Muscle layer of duodenum (tissue), 2 donors: ENCODE measurements around the gene ANXA3.

ENCODE experiments used
- H3K27ac ChIP-seq: one replicate; pipeline ENCODE4 v1.7.0; 2013; ENCODE audit warnings: mild to moderate bottlenecking, low read length
- H3K27me3 ChIP-seq: one replicate; pipeline ENCODE4 v1.7.0; 2013; ENCODE audit warnings: low read depth, mild to moderate bottlenecking, control low read depth, low read length
- H3K36me3 ChIP-seq, 2 donors: one replicate each; pipeline ENCODE4 v1.7.0; 2013; ENCODE audit warnings: low read length in 2 of 2, control low read depth in 1 of 2, mild to moderate bottlenecking in 1 of 2; ENCODE audit not compliant: insufficient read depth in 2 of 2, control insufficient read depth in 1 of 2
- H3K4me1 ChIP-seq, 2 donors: one replicate each; pipeline ENCODE4 v1.7.0; 2013; ENCODE audit warnings: low read length in 2 of 2, mild to moderate bottlenecking in 2 of 2, control low read depth in 1 of 2, moderate library complexity in 1 of 2; ENCODE audit not compliant: insufficient read depth in 2 of 2, control insufficient read depth in 1 of 2
- H3K4me3 ChIP-seq, 2 donors: one replicate each; pipeline ENCODE4 v1.7.0; 2013; ENCODE audit warnings: low read length in 2 of 2, low read depth in 1 of 2, mild to moderate bottlenecking in 1 of 2
- H3K9me3 ChIP-seq, 2 donors: one replicate each; pipeline ENCODE4 v1.7.0; 2013; ENCODE audit warnings: low read length in 2 of 2, control low read depth in 1 of 2, mild to moderate bottlenecking in 1 of 2; ENCODE audit not compliant: control insufficient read depth in 1 of 2
- donor health status: healthy.

Gene ANXA3

GRCh38 chr4:78630615-78631014 lies 79.0 kb downstream of the ANXA3 start:
- Histone ChIP-seq H3K36me3 (no peaks in the 10 kb centered on the region), H3K4me1 (no peaks in the 10 kb centered on the region), H3K9me3 (no peaks in the 10 kb centered on the region), H3K4me3 (no peak overlapping the region), H3K27me3 (no peaks in the 10 kb centered on the region), H3K27ac (no peak overlapping the region)

- H3K9me3 ChIP-seq: no peaks in the 10 kb centered on the region
- no peaks in the 10 kb centered on the region for H3K36me3 ChIP-seq
- H3K27me3 ChIP-seq: no peaks in the 10 kb centered on the region
- H3K27ac ChIP-seq: no peak overlapping the region
- H3K4me1 ChIP-seq: no peaks in the 10 kb centered on the region
- H3K4me3 ChIP-seq: no peak overlapping the region
These were observed 82.6 kb downstream of the ANXA3 start for GRCh38 chr4:78634011-78634664.

GRCh38 chr4:78638337-78639172 lies 87.0 kb downstream of the ANXA3 start:
- Histone ChIP-seq H3K4me1 (no peaks in the 10 kb centered on the region), H3K4me3 (no peak overlapping the region), H3K9me3 (no peaks in the 10 kb centered on the region), H3K27me3 (no peaks in the 10 kb centered on the region), H3K27ac (peak overlapping the region; percentile 14), H3K36me3 (no peaks in the 10 kb centered on the region)

GRCh38 chr4:78640714-78641113 lies 89.1 kb downstream of the ANXA3 start:
- no peak overlapping the region for H3K27ac ChIP-seq
- no peaks in the 10 kb centered on the region for H3K27me3 ChIP-seq
- no peak overlapping the region for H3K4me3 ChIP-seq
- H3K9me3 ChIP-seq: no peaks in the 10 kb centered on the region
- no peaks in the 10 kb centered on the region for H3K36me3 ChIP-seq
- H3K4me1 ChIP-seq: peaks cover 4 to 6% of the 10 kb centered on the region in 2 donors

- no peaks in the 10 kb centered on the region for H3K27me3 ChIP-seq
- no peak overlapping the region for H3K4me3 ChIP-seq
- H3K36me3 ChIP-seq: no peaks in the 10 kb centered on the region
- H3K9me3 ChIP-seq: no peaks in the 10 kb centered on the region
- peaks cover 4 to 18% of the 10 kb centered on the region in 2 donors for H3K4me1 ChIP-seq
- H3K27ac ChIP-seq: no peak overlapping the region
These were observed 91.4 kb downstream of the ANXA3 start for GRCh38 chr4:78642934-78643333.

GRCh38 chr4:78644063-78644691 lies 92.6 kb downstream of the ANXA3 start:
- Histone ChIP-seq H3K36me3 (no peaks in the 10 kb centered on the region), H3K4me3 (no peak overlapping the region), H3K27me3 (no peaks in the 10 kb centered on the region), H3K4me1 (peaks cover 4 to 18% of the 10 kb centered on the region in 2 donors), H3K9me3 (no peaks in the 10 kb centered on the region), H3K27ac (no peak overlapping the region)

- Histone ChIP-seq H3K9me3 (no peaks in the 10 kb centered on the region), H3K4me1 (peaks cover 4 to 18% of the 10 kb centered on the region in 2 donors), H3K36me3 (no peaks in the 10 kb centered on the region), H3K27ac (peak overlapping the region; percentile 93), H3K27me3 (no peaks in the 10 kb centered on the region), H3K4me3 (no peak overlapping the region)
These were observed 93.3 kb downstream of the ANXA3 start for GRCh38 chr4:78644744-78645330.

- peak overlapping the region in 1 of 2 donors; percentile 26 for H3K4me3 ChIP-seq
- H3K36me3 ChIP-seq: no peaks in the 10 kb centered on the region
- peak overlapping the region; percentile 93 for H3K27ac ChIP-seq
These were observed 94.5 kb downstream of the ANXA3 start for GRCh38 chr4:78645853-78646757.

GRCh38 chr4:78647272-78647671 lies 95.7 kb downstream of the ANXA3 start:
- H3K9me3 ChIP-seq: no peaks in the 10 kb centered on the region
- peaks cover 4 to 18% of the 10 kb centered on the region in 2 donors for H3K4me1 ChIP-seq
- no peaks in the 10 kb centered on the region for H3K27me3 ChIP-seq
- no peak overlapping the region for H3K27ac ChIP-seq
- no peak overlapping the region for H3K4me3 ChIP-seq
- no peaks in the 10 kb centered on the region for H3K36me3 ChIP-seq

More at GRCh38 chr4:78645853-78646757, 94.5 kb downstream of the ANXA3 start:
- Histone ChIP-seq H3K9me3 (no peaks in the 10 kb centered on the region), H3K4me1 (peaks cover 4 to 18% of the 10 kb centered on the region in 2 donors), H3K27me3 (no peaks in the 10 kb centered on the region)

- no peaks in the 10 kb centered on the region for H3K9me3 ChIP-seq
- no peaks in the 10 kb centered on the region for H3K27me3 ChIP-seq
- peaks cover 4 to 22% of the 10 kb centered on the region in 2 donors for H3K4me1 ChIP-seq
- no peaks in the 10 kb centered on the region for H3K36me3 ChIP-seq
- H3K4me3 ChIP-seq: no peak overlapping the region
- H3K27ac ChIP-seq: no peak overlapping the region
These were observed 97.2 kb downstream of the ANXA3 start for GRCh38 chr4:78648640-78649363.
